GM12872 (cell line): ENCODE measurements around the gene SGK1.

ENCODE experiments used
- CTCF ChIP-seq: IDR thresholded peaks from 3 replicates; pipeline ENCODE4 v1.5.1; 2011; ENCODE audit warnings: low read depth, mild to moderate bottlenecking, low read length, moderate library complexity; ENCODE audit not compliant: insufficient read depth

The SGK1 gene

GRCh38 chr6:134235937-134236751 is 81.8 kb downstream of the SGK1 start:
- no peak for TF ChIP-seq CTCF

- TF ChIP-seq CTCF: no peak
Observed at GRCh38 chr6:134233180-134233955, 84.5 kb downstream of the SGK1 start.

GRCh38 chr6:134230940-134231339 is 87.0 kb downstream of the SGK1 start:
- no peak for TF ChIP-seq CTCF

- no peak for TF ChIP-seq CTCF
Observed at GRCh38 chr6:134230087-134230700, 87.7 kb downstream of the SGK1 start.

- no peak for TF ChIP-seq CTCF
Observed at GRCh38 chr6:134229520-134229919, 88.4 kb downstream of the SGK1 start.

GRCh38 chr6:134223796-134224420 is 94.0 kb downstream of the SGK1 start:
- no peak for TF ChIP-seq CTCF

DNA sequence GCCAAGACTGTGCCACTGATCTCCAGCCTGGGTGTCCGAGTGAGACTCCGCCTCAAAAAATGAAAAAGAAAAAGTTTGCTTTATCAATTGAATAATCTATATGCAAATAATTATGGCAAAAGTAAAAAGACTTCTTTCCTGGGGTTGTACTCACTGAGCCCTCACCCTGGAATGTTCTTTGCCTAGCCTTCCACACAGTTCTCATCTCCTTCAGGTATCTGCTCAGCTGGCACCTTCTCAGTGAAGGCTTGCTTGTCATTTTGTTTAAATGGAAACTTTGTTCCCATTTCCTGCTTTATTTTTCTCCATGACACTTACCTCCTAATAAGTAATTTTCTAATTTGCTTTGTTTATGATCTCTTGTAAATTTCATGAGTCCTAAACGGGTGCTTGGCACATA is 96.7 kb downstream of the SGK1 start:
- TF ChIP-seq CTCF: no peak
